Stimulated activated naive CD8-positive, alpha-beta T cell treated with anti-CD3 and anti-CD28 coated beads, Interleukin-15, Interleukin-2, amounts not matched to agents 100 U/mL and 50 U/mL, for 24 hours (primary cell): ENCODE data around the gene ITFG1.
"Not testable (repeated sequence)": the region's sequence is repeated elsewhere in the genome, so short reads cannot be mapped to it uniquely, and the experiment has no call there.

Source experiments
- ATAC-seq: fragments of 150-1000 bp; cut with Tn5 transposase; one replicate; pipeline ENCODE4 v1.10.0; 2021
- DNase-seq: peaks from one replicate; pipeline ENCODE4 v3.0.0; 2021

ITFG1 gene

GRCh38 chr16:47413041-47413440 lies 47.8 kb downstream of the ITFG1 start:
- DNase-seq (no peak), ATAC-seq (no peak)

GRCh38 chr16:47408491-47408890 lies 52.4 kb downstream of the ITFG1 start:
- DNase-seq (no peak), ATAC-seq (no peak)

- ATAC-seq = no peak
- DNase-seq = no peak
These were observed 64.9 kb downstream of the ITFG1 start for GRCh38 chr16:47395733-47396498.

GRCh38 chr16:47392081-47392480 lies 68.8 kb downstream of the ITFG1 start:
- peak; percentile 3 for DNase-seq
- peak; percentile 57 for ATAC-seq

- ATAC-seq = no peak
- no peak for DNase-seq
These were observed 72.2 kb downstream of the ITFG1 start for GRCh38 chr16:47388705-47389104.

GRCh38 chr16:47387026-47387734 lies 73.7 kb downstream of the ITFG1 start:
- DNase-seq (no peak), ATAC-seq (no peak)

- DNase-seq (no peak), ATAC-seq (no peak)
These were observed 74.6 kb downstream of the ITFG1 start for GRCh38 chr16:47386201-47386718.

GRCh38 chr16:47382362-47382761 lies 78.5 kb downstream of the ITFG1 start:
- DNase-seq (no peak), ATAC-seq (no peak)

GRCh38 chr16:47377154-47377553 lies 83.7 kb downstream of the ITFG1 start:
- DNase-seq (no peak), ATAC-seq (no peak)

GRCh38 chr16:47375423-47375822 lies 85.4 kb downstream of the ITFG1 start:
- DNase-seq (no peak), ATAC-seq (no peak)

GRCh38 chr16:47374629-47375028 lies 86.2 kb downstream of the ITFG1 start:
- ATAC-seq (no peak), DNase-seq (no peak)

GRCh38 chr16:47371271-47372014 lies 89.4 kb downstream of the ITFG1 start:
- ATAC-seq = no peak
- no peak for DNase-seq

- DNase-seq (no peak), ATAC-seq (no peak)
These were observed 90.3 kb downstream of the ITFG1 start for GRCh38 chr16:47370536-47370935.

GRCh38 chr16:47366228-47366627 lies 94.6 kb downstream of the ITFG1 start:
- DNase-seq = no peak

GRCh38 chr16:47363761-47364160 lies 97.1 kb downstream of the ITFG1 start:
- DNase-seq = no peak
- ATAC-seq = no peak

More at GRCh38 chr16:47366228-47366627, 94.6 kb downstream of the ITFG1 start:
- ATAC-seq = no peak

GRCh38 chr16:47359478-47359877 lies 101.4 kb downstream of the ITFG1 start:
- no peak for DNase-seq
- no peak for ATAC-seq

- ATAC-seq (no peak), DNase-seq (no peak)
These were observed 102.0 kb downstream of the ITFG1 start for GRCh38 chr16:47358816-47359215.

- ATAC-seq, DNase-seq: not testable (repeated sequence)
These were observed 111.8 kb downstream of the ITFG1 start for GRCh38 chr16:47349029-47349428.

GRCh38 chr16:47347021-47347696 lies 113.7 kb downstream of the ITFG1 start:
- not testable (repeated sequence) for ATAC-seq, DNase-seq

- DNase-seq = no peak
- ATAC-seq = no peak
These were observed 118.8 kb downstream of the ITFG1 start for GRCh38 chr16:47342055-47342454.

- ATAC-seq, DNase-seq: not testable (repeated sequence)
These were observed 130.3 kb downstream of the ITFG1 start for GRCh38 chr16:47330562-47330961.

GRCh38 chr16:47324309-47324708 lies 136.6 kb downstream of the ITFG1 start:
- ATAC-seq, DNase-seq: not testable (repeated sequence)
